ENCODE measurements around the gene RNF150. TPM values are rescaled to one million over a fixed set of nuclear protein-coding genes. Genes with fewer than 3 reads are reported as not detected.

RNF150 gene
- polyA plus RNA-seq, 3 donors, result 0.21 TPM; not detected in 2

DNA sequence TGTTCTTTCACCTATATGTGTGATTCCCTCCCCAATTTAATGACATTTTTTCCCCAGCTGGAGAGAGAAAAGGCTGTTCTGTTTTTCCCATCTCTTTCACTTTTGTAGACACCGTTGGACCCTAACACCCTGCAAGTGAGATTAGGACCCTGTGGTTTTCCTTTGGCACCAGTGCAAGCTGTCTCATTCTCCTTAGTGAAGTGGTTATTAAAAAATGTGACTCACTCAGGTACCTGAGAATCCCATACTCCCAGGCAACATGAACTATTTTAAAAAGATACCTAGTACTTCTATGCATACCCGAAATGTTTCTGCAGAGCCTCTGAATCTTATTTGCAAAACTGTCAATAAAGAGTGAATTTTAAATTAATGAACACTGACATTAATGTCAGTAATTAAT is 201.4 kb downstream of the RNF150 start:
- intact Hi-C loops (cut with micrococcal nuclease), result no loop called here
- TF ChIP-seq, protein P1, sequence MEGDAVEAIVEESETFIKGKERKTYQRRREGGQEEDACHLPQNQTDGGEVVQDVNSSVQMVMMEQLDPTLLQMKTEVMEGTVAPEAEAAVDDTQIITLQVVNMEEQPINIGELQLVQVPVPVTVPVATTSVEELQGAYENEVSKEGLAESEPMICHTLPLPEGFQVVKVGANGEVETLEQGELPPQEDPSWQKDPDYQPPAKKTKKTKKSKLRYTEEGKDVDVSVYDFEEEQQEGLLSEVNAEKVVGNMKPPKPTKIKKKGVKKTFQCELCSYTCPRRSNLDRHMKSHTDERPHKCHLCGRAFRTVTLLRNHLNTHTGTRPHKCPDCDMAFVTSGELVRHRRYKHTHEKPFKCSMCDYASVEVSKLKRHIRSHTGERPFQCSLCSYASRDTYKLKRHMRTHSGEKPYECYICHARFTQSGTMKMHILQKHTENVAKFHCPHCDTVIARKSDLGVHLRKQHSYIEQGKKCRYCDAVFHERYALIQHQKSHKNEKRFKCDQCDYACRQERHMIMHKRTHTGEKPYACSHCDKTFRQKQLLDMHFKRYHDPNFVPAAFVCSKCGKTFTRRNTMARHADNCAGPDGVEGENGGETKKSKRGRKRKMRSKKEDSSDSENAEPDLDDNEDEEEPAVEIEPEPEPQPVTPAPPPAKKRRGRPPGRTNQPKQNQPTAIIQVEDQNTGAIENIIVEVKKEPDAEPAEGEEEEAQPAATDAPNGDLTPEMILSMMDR (IDR thresholded peaks at IDR 0.05), result no peak
- H3K4me3 Mint-ChIP-seq, result no peak overlapping the region
- peaks cover 0 to 5% (median 4%) of the 10 kb centered on the region in 7 donors for H3K9me3 Mint-ChIP-seq
- H3K36me3 ChIP-seq (replicated peaks in 1 of 2; ENCODE audit: control insufficient read depth in 1 of 2, insufficient read depth in 2 of 2, low read length in 2 of 2), result no peaks in the 10 kb centered on the region
- no peak overlapping the region for H3K27ac ChIP-seq (ENCODE audit: low read depth in 1 of 2, low read length in 2 of 2)
- peaks cover 0 to 5% of the 10 kb centered on the region in 2 donors for H3K27me3 ChIP-seq (ENCODE audit: control insufficient read depth in 2 of 2, insufficient read depth in 2 of 2, low read length in 2 of 2)
- H2AFZ ChIP-seq (ENCODE audit: insufficient read depth, low read depth, low read length, poor library complexity, severe bottlenecking), result no peak overlapping the region
- H3K9ac ChIP-seq (ENCODE audit: insufficient read depth, low read length, poor library complexity, severe bottlenecking), result no peak overlapping the region
- no peaks in the 10 kb centered on the region for H3K4me1 ChIP-seq (ENCODE audit: control insufficient read depth in 1 of 2, insufficient read depth in 2 of 2, low read length in 2 of 2)
- no peak for DNase-seq
- no peak overlapping the region for H3K4me3 ChIP-seq (replicated peaks in 1 of 3; ENCODE audit: low read depth in 2 of 3, low read length in 3 of 3)
- H3K4me1 Mint-ChIP-seq, result no peaks in the 10 kb centered on the region
- H3K4me2 ChIP-seq (replicated peaks; ENCODE audit: extremely low read depth, low read length, poor library complexity, severe bottlenecking), result no peak overlapping the region
- no peak overlapping the region for H3K27ac Mint-ChIP-seq
- H3K9me3 ChIP-seq (replicated peaks in 1 of 2; ENCODE audit: control insufficient read depth in 1 of 2, insufficient read depth in 1 of 2, low read length in 2 of 2), result no peaks in the 10 kb centered on the region
- H3K27me3 Mint-ChIP-seq (ENCODE audit: low read depth in 3 of 3), result peaks cover 0 to 12% (median 5%) of the 10 kb centered on the region in 3 donors
- no peaks in the 10 kb centered on the region for H4K20me1 ChIP-seq (ENCODE audit: insufficient read depth, low read length)
- no peaks in the 10 kb centered on the region for H3K79me2 ChIP-seq (ENCODE audit: insufficient read depth, low read length)
- no CpG with 5 or more reads among the region's 2 CpGs for WGBS (ENCODE audit: insufficient coverage)
- H3K36me3 Mint-ChIP-seq, result no peaks in the 10 kb centered on the region

DNA sequence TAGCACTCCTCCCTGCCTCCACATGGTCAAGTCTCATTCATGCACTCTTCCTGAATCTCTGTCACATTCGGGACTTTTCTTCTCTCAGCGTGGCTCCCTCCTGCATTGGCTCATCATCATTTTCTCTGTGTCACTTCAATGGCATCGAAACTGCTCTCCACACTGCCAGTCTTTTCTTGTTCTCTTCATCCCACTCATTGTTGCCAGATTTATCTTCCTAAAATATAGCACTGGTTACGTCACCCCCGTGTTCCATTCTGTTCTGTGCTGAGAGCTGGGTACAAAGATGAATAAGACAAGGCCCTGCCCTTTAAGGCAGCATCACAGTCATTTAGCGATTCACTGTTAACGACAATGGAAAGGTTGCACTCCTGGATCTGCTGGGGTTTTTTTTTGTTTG is 202.7 kb downstream of the RNF150 start:
- Histone ChIP-seq H3K4me1 (ENCODE audit: control insufficient read depth in 1 of 2, insufficient read depth in 2 of 2, low read length in 2 of 2) (no peaks in the 10 kb centered on the region), H2AFZ (ENCODE audit: insufficient read depth, low read depth, low read length, poor library complexity, severe bottlenecking) (no peak overlapping the region), H4K20me1 (ENCODE audit: insufficient read depth, low read length) (no peaks in the 10 kb centered on the region), H3K4me3 (replicated peaks in 1 of 3; ENCODE audit: low read depth in 2 of 3, low read length in 3 of 3) (no peak overlapping the region), H3K36me3 (replicated peaks in 1 of 2; ENCODE audit: control insufficient read depth in 1 of 2, insufficient read depth in 2 of 2, low read length in 2 of 2) (no peaks in the 10 kb centered on the region), H3K9ac (ENCODE audit: insufficient read depth, low read length, poor library complexity, severe bottlenecking) (no peak overlapping the region), H3K27me3 (ENCODE audit: control insufficient read depth in 2 of 2, insufficient read depth in 2 of 2, low read length in 2 of 2) (peaks cover 0 to 5% of the 10 kb centered on the region in 2 donors), H3K4me2 (replicated peaks; ENCODE audit: extremely low read depth, low read length, poor library complexity, severe bottlenecking) (no peak overlapping the region), H3K79me2 (ENCODE audit: insufficient read depth, low read length) (no peaks in the 10 kb centered on the region), H3K27ac (ENCODE audit: low read depth in 1 of 2, low read length in 2 of 2) (no peak overlapping the region), H3K9me3 (replicated peaks in 1 of 2; ENCODE audit: control insufficient read depth in 1 of 2, insufficient read depth in 1 of 2, low read length in 2 of 2) (no peaks in the 10 kb centered on the region)
- H3K4me1 Mint-ChIP-seq, result no peaks in the 10 kb centered on the region
- H3K4me3 Mint-ChIP-seq, result no peak overlapping the region
- H3K27me3 Mint-ChIP-seq (ENCODE audit: low read depth in 3 of 3), result peaks cover 0 to 9% (median 5%) of the 10 kb centered on the region in 3 donors
- TF ChIP-seq, protein P1 (IDR thresholded peaks at IDR 0.05), result no peak
- no peak for DNase-seq
- intact Hi-C loops (cut with micrococcal nuclease), result no loop called here
- H3K9me3 Mint-ChIP-seq, result peaks cover 0 to 5% (median 4%) of the 10 kb centered on the region in 7 donors
- no peaks in the 10 kb centered on the region for H3K36me3 Mint-ChIP-seq
- WGBS (ENCODE audit: insufficient coverage), result 63% methylated on average over 7 of the region's 7 CpGs
- no peak overlapping the region for H3K27ac Mint-ChIP-seq

Measured in CD14-positive monocyte (primary cell).